AG04449 (cell line): Measurements from ENCODE around the gene PTPMT1.
A peak's percentile ranks its signal among the peaks of the same experiment; 100 is the strongest.
"Not testable (repeated sequence)": the region's sequence is repeated elsewhere in the genome, so short reads cannot be mapped to it uniquely, and the experiment has no call there.

ENCODE experiments used
- CTCF ChIA-PET: fragments of 350-600 bp; formaldehyde crosslinking; extraction: SDS; loops from one replicate; lab custom pipeline; 2021; ENCODE audit warnings: antibody characterized with exemption; lab: Yijun Ruan, JAX
- POLR2A ChIA-PET: fragments of 400-600, 350-600 bp; formaldehyde crosslinking; extraction: SDS; loops from one replicate; lab custom pipeline; 2020; ENCODE audit warnings: antibody characterized with exemption, inconsistent platforms; lab: Yijun Ruan, JAX
- DNase-seq: peaks from one replicate; pipeline ENCODE4 v3.0.0-alpha.2; 2010; ENCODE audit warnings: low read depth, low spot score
- H3K4me3 ChIP-seq: 2 replicates; pipeline ENCODE4 v1.5.1; 2011; ENCODE audit warnings: low read depth, mild to moderate bottlenecking, control low read depth, low read length
- CTCF ChIP-seq: IDR thresholded peaks from one replicate; pipeline ENCODE4 v1.5.1; 2011; ENCODE audit warnings: mild to moderate bottlenecking, moderate library complexity, low read length, control low read depth, inconsistent platforms; ENCODE audit not compliant: insufficient read depth; ENCODE audit errors: missing control alignments

Gene PTPMT1

GRCh38 chr11:47545298-47545697 lies 20.1 kb upstream of the PTPMT1 start:
- no peak for TF ChIP-seq CTCF
- H3K4me3 ChIP-seq = no peak overlapping the region
- ChIA-PET POLR2A (no interaction called here), CTCF (interaction anchor here (0.9 to 1.4 kb wide), 2 partner anchors 10 kb away, joined by 3 to 4 read pairs; no protein-coding TSS in a partner anchor)
- no peak for DNase-seq

- H3K4me3 ChIP-seq, CTCF ChIA-PET, POLR2A ChIA-PET, DNase-seq: not testable (repeated sequence)
Measured at GRCh38 chr11:47546274-47546673, 19.1 kb upstream of the PTPMT1 start.

- CTCF ChIA-PET = interaction anchor here (1.4 to 7.1 kb wide), 5 partner anchors 16 to 54 kb away, joined by 3 to 95 read pairs (median 7); partner anchors contain the start of gene PTPMT1
- H3K4me3 ChIP-seq = no peak overlapping the region
- no peak for TF ChIP-seq CTCF
- POLR2A ChIA-PET = no interaction called here
- no peak for DNase-seq
Measured at GRCh38 chr11:47550288-47551047, 14.9 kb upstream of the PTPMT1 start.

- DNase-seq = no peak
- TF ChIP-seq CTCF = peak; percentile 9
- peak overlapping the region; percentile 27 for H3K4me3 ChIP-seq
- POLR2A ChIA-PET = no interaction called here
- CTCF ChIA-PET = interaction anchor here (0.7 to 7.1 kb wide), 12 partner anchors 12 to 98 kb away, joined by 3 to 95 read pairs (median 6); partner anchors contain the start of gene PTPMT1
Measured at GRCh38 chr11:47551086-47551485, 14.3 kb upstream of the PTPMT1 start.

- ChIA-PET POLR2A (interaction anchor here (0.7 to 1.4 kb wide), 6 partner anchors 11 to 35 kb away, joined by 3 to 5 read pairs (median 3); partner anchors contain the start of gene PTPMT1), CTCF (interaction anchor here (0.7 to 7.1 kb wide), 16 partner anchors 13 to 119 kb away, joined by 3 to 95 read pairs (median 6); partner anchors contain the start of gene PTPMT1)
- no peak for TF ChIP-seq CTCF
- H3K4me3 ChIP-seq = peak overlapping the region; percentile 98
- no peak for DNase-seq
Measured at GRCh38 chr11:47552056-47552565, 13.3 kb upstream of the PTPMT1 start.

GRCh38 chr11:47552566-47553405 lies 12.6 kb upstream of the PTPMT1 start, which contains the start of gene CELF1:
CELF1 (minus strand) TSS chr11:47553132; CDS start chr11:47499523, 53,609 bp downstream.
- ChIA-PET CTCF (interaction anchor here (0.6 to 7.1 kb wide), 35 partner anchors 9 to 208 kb away, joined by 3 to 95 read pairs (median 3); partner anchors contain the start of genes KBTBD4, NDUFS3 and PTPMT1), POLR2A (interaction anchor here (0.6 to 1.4 kb wide), 6 partner anchors 12 to 36 kb away, joined by 3 to 5 read pairs (median 3); no protein-coding TSS in a partner anchor)
- peak within 1 kb of the TSS; percentile 98 for H3K4me3 ChIP-seq
- peak; percentile 82 for TF ChIP-seq CTCF
- no peak for DNase-seq
